Mononuclear cell (primary cell): ENCODE results near the gene MRGPRD. TPM values are rescaled to one million over a fixed set of nuclear protein-coding genes. Genes with fewer than 3 reads are reported as not detected.
"Not testable (repeated sequence)": the region's sequence is repeated elsewhere in the genome, so short reads cannot be mapped to it uniquely, and the experiment has no call there.

Experiments used
- H3K27me3 ChIP-seq: 2 replicates; pipeline ENCODE4 v1.6.0; 2011; ENCODE audit warnings: low read length, control low read depth; ENCODE audit not compliant: insufficient read depth
- H3K4me1 ChIP-seq: 2 replicates; pipeline ENCODE4 v1.5.1; 2011; ENCODE audit warnings: mild to moderate bottlenecking, low read length, control low read depth; ENCODE audit not compliant: insufficient read depth
- H3K4me3 ChIP-seq: 2 replicates; pipeline ENCODE4 v1.5.1; 2011; ENCODE audit warnings: mild to moderate bottlenecking, low read length, moderate library complexity
- H3K9me3 ChIP-seq: 2 replicates; pipeline ENCODE4 v1.5.1; 2011; ENCODE audit warnings: low read depth, mild to moderate bottlenecking, control low read depth, low read length
- total RNA-seq: library from RNA; depleted of rRNA; stranded (reverse); fragments of >200 nt; gene quantifications from one replicate; pipeline ENCODE4 v1.2.3, GENCODE V29; 2012

MRGPRD gene
- total RNA-seq, 1 donor = not detected

DNA sequence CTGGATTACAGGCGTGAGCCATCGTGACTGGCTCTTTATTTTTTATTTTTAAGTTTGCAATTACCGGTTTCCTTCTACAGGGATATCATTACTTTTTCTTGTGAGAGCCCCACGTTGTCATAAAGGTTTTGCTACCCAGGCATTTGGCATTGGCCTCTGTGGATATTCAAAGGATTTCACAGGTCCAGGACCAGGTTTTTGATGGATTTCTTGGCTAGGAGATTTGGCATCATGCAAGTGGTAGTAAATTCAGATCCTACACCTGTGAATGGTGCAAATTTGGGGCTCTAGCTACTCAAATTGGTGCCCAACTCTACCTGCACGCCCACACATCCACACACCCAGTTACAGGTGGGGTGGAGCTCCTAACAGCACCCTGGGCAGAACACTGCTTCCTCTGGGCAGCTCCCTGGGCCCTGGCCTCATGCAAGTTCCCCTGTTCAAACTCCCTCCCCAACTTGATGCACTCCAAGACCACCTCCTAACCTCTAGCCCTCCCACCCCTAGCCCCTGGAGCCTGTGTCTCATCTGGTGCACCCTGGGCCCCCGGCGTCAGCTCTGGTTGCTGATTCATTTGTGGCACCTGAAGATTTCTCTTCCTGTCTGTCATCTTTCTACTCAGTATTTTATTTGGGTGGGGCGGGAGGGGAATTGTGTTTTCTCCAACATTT lies 9.3 kb upstream of the MRGPRD start:
- no peaks in the 10 kb centered on the region for H3K9me3 ChIP-seq
- no peaks in the 10 kb centered on the region for H3K4me1 ChIP-seq
- H3K27me3 ChIP-seq = peaks cover 15% of the 10 kb centered on the region
- H3K4me3 ChIP-seq = no peak overlapping the region

DNA sequence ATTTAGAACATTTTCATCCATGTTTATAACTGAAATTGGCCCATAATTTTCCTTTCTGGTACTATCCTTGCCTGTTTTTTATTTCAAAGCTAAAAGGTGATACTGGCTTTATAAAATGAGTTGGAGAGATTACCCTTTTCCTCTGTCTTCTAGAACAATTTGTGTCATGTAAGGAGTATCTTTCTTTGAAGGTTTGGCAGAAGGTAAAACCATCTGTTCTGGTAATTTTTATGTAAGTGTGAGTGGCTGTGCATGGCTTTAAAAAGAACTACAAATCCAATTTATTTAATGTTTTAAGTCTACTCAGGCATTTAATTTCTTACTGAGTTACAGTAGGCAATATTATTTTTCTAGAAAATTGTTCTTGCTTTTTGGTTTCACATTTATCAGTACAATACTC lies 7.7 kb upstream of the MRGPRD start:
- Histone ChIP-seq H3K9me3 (no peaks in the 10 kb centered on the region), H3K27me3 (peaks cover 15% of the 10 kb centered on the region), H3K4me1 (no peaks in the 10 kb centered on the region), H3K4me3 (no peak overlapping the region)

DNA sequence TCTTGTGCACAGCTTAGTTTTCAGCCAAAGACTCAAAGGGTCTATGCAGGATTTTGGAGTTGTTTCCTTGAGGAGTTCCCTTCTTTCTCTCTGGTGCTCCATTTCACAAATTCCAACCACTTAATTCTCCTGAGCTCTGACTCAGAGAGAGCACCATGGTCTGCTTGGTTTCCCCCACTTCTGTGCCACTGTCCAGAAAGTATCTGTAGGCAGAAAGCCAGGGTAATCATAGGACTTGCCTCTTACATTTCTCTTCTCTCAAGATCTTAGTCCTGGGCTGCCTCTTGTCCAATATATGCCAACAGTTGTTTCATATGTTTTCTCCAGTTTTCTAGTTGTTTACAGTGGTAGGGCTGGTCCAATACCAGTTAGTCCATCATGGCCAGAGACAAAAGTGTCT lies 6.4 kb upstream of the MRGPRD start:
- H3K27me3 ChIP-seq = peaks cover 17% of the 10 kb centered on the region
- no peak overlapping the region for H3K4me3 ChIP-seq
- H3K4me1 ChIP-seq = no peaks in the 10 kb centered on the region
- peaks cover 3% of the 10 kb centered on the region for H3K9me3 ChIP-seq

DNA sequence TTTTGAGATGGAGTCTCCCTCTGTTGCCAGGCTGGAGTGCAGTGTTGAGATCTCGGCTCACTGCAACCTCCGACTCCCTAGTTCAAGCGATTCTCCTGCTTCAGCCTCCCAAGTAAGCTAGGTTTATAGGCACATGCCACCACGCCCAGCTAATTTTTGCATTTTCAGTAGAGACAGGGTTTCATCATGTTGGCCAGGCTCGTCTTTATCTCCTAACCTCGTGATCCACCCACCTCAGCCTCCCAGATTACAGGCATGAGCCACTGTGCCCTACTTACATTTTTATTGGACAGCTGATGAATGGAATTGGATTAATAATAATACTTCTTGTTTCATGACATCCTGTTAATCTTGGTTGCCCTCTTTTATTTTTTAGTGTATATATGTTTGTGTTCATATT lies 3.0 kb upstream of the MRGPRD start:
- no peaks in the 10 kb centered on the region for H3K4me1 ChIP-seq
- no peak overlapping the region for H3K4me3 ChIP-seq
- H3K27me3 ChIP-seq = peaks cover 15% of the 10 kb centered on the region
- H3K9me3 ChIP-seq = peaks cover 6% of the 10 kb centered on the region

DNA sequence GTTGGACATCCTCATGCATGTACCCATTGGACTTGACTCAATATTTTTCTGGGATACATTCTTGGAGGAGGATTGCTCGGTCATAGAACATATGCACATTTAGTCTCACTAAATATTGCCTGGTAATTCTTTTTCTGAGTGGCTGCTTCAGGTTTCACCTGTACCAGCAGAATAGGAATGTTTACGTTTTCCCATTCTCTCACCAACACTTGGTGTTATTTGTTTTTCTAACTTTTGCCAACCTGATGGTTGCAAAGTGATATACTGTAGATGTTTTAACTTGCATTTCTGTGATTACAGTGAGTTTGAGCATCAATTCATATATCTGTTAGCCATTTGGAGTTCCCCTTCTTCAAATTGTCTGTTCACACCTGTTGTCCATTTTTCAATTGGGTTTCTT lies 1.3 kb upstream of the MRGPRD start:
- Histone ChIP-seq H3K9me3 (peaks cover 6% of the 10 kb centered on the region), H3K27me3 (peaks cover 9% of the 10 kb centered on the region), H3K4me3 (no peak overlapping the region), H3K4me1 (no peaks in the 10 kb centered on the region)

DNA sequence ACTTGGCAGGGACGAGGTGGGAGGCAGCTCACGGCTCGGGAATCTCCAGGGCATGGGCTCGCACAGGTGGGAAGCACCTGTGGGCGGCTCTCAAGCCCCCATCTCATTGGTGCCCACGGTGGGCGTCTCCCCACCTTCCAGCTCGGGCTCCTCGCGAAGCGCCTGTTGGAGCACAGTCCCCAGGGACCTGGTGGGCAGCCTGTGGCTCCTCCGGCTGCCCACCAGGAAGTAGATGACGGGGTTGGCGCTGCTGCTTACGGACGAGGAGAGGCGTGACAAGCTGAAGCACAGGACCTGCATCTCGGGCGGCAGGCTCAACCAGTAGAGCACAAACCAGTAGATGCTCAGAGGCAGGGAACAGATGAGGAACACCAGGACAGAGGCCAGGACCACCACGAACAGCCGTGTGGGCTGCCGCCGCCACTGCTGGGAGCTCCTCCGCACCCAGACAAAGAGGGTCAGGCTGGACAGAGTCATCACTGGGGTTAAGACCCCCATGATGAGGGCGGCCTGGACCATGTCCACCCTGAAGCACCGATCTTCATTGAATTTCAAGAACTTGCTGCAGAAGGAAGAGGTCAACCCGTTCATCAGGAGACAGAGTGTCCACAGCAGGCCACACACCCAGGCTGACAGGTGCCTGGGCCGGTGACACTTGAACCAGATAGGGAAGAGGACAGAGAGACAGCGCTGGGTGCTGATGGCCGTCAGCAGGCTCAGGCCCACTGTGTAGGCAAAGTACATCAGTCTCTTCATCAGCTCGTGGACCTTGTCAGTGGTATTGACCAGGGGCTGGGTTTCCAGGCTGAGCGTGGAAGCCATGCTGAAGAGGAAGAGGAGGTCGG lies 633 bp downstream of the MRGPRD start:
- Histone ChIP-seq H3K4me3 (no peak overlapping the region), H3K9me3 (peaks cover 6% of the 10 kb centered on the region), H3K4me1 (no peaks in the 10 kb centered on the region), H3K27me3 (peaks cover 5% of the 10 kb centered on the region)

DNA sequence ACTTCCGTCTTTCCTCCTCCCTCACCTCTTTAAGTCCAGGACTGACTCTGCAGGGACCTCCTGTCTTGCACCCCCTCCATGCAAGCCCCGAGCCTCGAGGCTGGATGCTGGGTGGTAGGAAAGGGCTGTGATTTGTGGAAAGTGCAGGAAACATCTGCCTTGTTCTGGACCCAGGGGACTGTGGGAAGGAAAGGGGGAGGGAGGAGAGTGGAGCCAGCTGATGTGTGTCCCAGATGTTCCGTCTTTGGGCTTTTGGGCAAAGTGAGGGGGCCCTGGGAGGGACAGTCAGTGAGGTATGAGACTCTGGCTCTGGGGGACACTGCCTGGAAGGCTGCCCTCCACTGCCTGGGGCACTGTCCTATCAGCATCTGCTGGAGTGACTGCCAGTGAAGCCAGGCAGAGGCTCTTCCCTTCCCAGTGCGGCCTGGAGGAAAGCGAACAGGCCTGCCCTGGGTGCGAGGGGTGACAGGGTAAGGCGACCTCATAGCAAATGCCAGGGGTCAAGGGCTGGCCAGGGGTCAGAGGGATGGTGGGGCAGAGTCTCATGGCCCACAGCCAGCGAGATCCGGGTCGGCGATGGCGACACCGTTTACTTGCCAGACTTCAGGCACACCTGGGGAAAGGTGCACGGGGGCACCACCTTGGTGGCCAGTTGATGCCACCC lies 1.7 kb downstream of the MRGPRD start:
- Histone ChIP-seq H3K4me1 (no peaks in the 10 kb centered on the region), H3K27me3 (peaks cover 5% of the 10 kb centered on the region), H3K4me3 (no peak overlapping the region), H3K9me3 (peaks cover 6% of the 10 kb centered on the region)

DNA sequence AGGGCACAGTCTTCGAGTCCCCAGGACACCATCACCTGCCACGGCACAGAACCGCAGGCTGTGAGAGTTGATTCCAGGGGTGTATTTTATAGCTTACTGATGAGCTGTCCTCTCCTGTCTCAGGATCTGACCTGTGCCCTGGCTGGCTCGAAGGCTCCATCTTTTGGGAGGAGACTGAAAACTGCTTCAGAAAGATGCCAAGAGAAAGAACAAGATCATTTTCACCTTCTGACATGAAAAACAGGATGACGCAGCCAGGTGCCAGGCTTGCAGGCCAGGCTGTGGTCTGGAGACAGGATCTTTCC lies 2.2 kb downstream of the MRGPRD start:
- H3K27me3 ChIP-seq = peaks cover 5% of the 10 kb centered on the region
- H3K9me3 ChIP-seq = peaks cover 6% of the 10 kb centered on the region
- no peak overlapping the region for H3K4me3 ChIP-seq
- H3K4me1 ChIP-seq = no peaks in the 10 kb centered on the region

DNA sequence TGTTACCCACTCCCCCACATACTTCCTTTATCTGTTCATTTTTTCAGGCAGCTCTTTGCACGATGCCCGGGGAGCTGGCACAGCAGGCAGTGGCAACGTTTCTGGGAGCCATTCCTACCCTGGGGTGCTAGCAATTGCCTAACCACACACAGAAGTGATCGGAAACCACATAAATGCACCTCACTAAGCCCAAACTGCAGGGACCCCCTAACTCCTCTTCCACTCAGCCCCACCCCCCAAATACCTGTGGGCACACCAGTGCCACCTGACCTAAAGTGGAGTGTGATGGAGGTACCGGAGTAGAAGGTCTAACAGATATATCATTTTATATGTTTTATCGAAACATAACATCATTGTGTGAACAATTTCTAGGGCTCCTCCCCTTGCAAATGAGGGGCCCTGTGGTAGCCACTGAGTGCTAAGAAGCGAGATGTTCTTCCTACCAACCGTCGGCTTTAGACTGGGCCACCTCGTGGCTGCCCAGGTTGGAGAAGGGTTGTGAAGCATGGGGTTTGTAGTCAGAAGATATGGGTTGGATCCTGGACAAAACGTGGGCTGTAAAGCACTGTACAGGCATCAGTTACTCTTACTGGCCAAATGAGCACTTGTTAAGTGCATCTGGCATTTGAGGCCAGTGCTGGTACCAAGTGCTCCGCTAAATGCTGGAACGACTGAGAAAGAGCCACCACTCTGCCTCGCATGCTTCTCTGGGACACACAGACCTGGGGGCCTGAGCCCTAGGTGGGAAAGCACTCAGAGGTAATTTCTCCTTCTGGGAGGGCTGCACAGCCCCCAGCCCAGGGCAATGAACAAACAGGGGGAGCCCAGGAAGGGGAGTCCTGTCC lies 2.8 kb downstream of the MRGPRD start:
- H3K27me3 ChIP-seq = peaks cover 5% of the 10 kb centered on the region
- H3K4me3 ChIP-seq = no peak overlapping the region
- no peaks in the 10 kb centered on the region for H3K4me1 ChIP-seq
- peaks cover 6% of the 10 kb centered on the region for H3K9me3 ChIP-seq

DNA sequence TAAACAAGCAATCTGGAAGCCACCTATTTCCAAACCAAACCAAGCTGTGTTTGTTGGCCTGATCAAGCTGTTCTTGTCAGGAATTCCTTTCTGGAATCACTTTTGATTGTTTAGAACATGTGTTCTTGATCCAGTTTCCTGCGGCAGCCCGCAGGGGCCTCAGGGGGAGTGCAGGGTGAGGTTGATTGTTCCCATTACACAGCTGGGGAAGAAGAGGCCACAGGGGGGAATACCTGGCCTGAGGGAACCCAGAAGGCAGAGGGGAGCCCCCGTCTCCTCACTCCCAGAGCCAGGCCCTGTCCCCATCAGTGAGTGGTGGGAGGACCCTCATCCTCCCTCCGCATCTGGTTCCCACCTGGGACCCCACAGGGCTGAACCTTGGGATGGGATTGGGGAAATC lies 4.2 kb downstream of the MRGPRD start:
- no peaks in the 10 kb centered on the region for H3K27me3 ChIP-seq
- no peaks in the 10 kb centered on the region for H3K9me3 ChIP-seq
- H3K4me1 ChIP-seq = no peaks in the 10 kb centered on the region
- no peak overlapping the region for H3K4me3 ChIP-seq

DNA sequence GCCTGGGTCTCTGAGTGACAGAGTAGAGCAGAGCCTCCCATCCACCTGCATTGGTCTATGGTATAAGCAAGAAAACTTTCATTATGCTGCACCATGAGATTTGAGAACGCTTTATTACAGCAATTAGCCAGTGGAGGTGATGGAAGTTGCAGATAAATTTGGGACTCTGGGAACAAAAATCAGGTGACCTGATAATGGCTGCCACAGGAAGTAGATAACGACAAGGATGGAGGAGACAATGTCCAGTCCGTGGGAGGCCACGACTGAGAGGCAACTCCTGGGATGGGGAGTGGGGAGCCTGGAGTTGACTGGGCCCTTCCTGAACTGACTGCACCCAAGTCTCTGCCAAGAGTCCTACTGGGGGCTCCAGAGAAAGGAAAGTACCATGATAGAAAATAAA lies 4.7 kb downstream of the MRGPRD start:
- H3K4me1 ChIP-seq = no peaks in the 10 kb centered on the region
- no peaks in the 10 kb centered on the region for H3K9me3 ChIP-seq
- H3K4me3 ChIP-seq = no peak overlapping the region
- H3K27me3 ChIP-seq = no peaks in the 10 kb centered on the region

DNA sequence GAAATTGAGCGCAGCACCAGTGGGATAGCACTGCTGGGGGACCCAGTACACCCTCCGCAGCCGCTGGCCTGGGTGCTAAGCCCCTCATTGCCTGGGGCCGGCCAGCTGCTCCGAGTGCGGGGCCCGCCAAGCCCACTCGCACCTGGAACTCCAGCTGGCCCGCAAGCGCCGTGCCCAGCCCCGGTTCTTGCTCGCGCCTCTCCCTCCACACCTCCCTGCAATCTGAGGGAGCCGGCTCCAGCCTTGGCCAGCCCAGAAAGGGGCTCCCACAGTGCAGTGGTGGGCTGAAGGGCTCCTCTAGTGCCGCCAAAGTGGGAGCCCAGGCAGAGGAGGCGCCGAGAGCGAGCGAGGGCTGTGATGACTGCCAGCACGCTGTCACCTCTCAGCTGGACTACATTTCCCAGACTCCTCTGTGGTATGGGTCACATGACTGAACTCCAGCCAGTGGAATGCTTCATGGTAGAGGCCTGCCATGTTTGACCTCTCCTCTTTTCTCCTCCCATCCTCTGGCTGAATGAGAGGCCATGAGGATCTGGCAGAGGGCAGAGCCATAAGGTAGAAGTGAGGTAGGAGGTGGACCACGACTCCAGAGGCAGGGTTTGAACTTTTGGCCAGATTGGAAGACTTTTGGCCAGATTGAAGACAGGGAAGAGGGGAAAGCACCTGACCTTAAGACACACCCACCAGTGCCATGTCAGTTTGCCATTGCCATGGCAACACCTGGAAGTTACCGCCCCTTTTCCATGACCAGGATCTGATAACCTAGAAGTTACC lies 6.2 kb downstream of the MRGPRD start:
- no peak overlapping the region for H3K4me3 ChIP-seq
- H3K4me1 ChIP-seq = no peaks in the 10 kb centered on the region
- no peaks in the 10 kb centered on the region for H3K27me3 ChIP-seq
- H3K9me3 ChIP-seq = no peaks in the 10 kb centered on the region

DNA sequence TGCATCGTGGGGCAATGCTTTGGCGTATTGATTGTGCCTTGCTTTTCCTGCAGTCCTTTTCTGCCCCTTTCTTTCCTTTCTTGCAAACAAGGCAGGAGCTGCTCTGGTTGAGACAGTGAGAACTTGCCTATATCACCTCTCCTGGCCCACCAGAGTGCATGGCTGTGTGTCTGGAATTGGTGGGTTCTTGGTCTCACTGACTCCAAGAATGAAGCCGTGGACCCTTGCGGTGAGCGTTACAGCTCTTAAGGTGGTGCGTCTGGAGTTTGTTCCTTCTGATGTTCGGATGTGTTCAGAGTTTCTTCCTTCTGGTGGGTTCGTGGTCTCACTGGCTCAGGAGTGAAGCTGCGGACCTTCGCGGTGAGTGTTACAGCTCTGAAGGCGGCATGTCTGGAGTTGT lies 7.1 kb downstream of the MRGPRD start:
- H3K4me3 ChIP-seq, H3K9me3 ChIP-seq, H3K27me3 ChIP-seq, H3K4me1 ChIP-seq: not testable (repeated sequence)

DNA sequence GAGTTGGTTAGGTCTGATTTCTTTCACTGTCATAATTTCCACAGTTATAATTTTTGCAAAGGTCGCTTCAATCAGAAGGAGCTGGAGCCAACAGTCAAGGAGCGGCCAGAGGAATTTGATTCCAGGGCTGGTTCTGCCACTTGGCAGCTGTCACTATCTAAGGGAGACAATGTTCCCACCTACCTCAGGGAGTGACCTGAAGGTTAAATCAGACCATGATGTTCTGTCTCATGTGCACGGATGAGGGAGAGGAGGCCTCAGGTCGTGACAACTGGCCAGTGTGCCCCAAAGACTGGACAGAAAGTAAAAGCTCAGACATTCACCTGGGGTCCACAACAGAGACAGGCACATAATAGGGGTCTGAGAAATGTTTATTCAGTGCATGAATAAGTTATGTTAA lies 7.6 kb downstream of the MRGPRD start:
- no peaks in the 10 kb centered on the region for H3K27me3 ChIP-seq
- no peaks in the 10 kb centered on the region for H3K9me3 ChIP-seq
- no peak overlapping the region for H3K4me3 ChIP-seq
- H3K4me1 ChIP-seq = no peaks in the 10 kb centered on the region
